Measurements from ENCODE around the gene BOD1. TPM values are rescaled to one million over a fixed set of nuclear protein-coding genes. Genes with fewer than 3 reads are reported as not detected.

Gene BOD1
- total RNA-seq, 4 donors from 2014 or later = 37.3 to 55.1 (median 44.7) TPM

DNA sequence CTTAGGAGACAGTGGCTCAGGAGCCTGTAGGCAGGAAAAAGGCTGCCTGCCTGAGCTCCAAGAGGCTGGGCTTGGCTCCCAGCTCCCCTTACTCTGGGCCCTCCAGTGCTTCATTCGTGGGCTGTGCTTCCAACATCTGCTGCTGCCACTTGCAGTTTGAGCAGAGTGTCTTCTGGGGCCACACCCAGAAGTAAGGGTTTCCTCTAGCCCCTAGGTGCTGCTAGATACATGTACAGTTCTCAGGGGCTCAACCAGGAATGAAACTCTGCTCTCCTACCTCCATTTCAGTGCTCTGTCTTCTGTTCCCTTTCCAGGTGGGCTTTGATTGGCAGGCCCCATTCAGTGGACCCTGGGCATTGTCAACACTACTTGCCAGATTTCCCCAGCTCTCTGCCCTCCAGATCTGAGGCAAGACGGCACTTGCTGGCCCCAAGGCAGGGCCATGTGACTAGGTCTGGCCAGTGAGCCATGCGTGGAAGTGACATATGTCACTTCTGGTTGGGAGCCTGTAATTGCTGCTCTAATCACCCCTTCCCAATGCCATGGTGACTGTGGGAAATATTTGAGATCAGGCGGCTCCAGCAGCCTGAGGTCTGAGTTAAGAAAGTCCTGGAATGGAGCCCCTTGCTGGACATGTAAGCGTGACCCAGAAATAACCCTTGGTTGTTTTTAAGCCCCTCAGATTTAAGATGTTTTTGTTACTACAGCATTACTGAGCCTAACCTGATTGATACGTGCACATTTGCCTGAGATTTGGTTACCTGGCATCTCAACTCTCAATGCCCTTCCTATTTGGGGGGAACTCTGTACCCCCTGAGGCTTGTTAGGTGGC, 9.4 kb upstream of the BOD1 start:
- 87 to 88% methylated on average over 5 to 6 of the region's 6 CpGs for WGBS, 2 donors
- TF ChIP-seq POLR2A (IDR thresholded peaks at IDR 0.05) (no peak), CTCF (IDR thresholded peaks at IDR 0.05) (no peak), EP300 (IDR thresholded peaks at IDR 0.05) (no peak)
- no peaks in the 10 kb centered on the region for H3K9me3 ChIP-seq
- no peaks in the 10 kb centered on the region for H3K36me3 ChIP-seq
- H3K4me3 ChIP-seq = no peak overlapping the region
- DNase-seq (ENCODE audit: low spot score in 2 of 2) = no peak
- peak overlapping the region in 2 of 4 donors; percentile 10 to 60 for H3K27ac ChIP-seq
- no peaks in the 10 kb centered on the region for H3K27me3 ChIP-seq
- peaks cover 0 to 18% (median 0%) of the 10 kb centered on the region in 4 donors for H3K4me1 ChIP-seq

GRCh38 chr5:173625261-173625660, 8.8 kb upstream of the BOD1 start:
- Histone ChIP-seq H3K9me3 (no peaks in the 10 kb centered on the region), H3K27me3 (no peaks in the 10 kb centered on the region), H3K27ac (peak overlapping the region in 1 of 4 donors; percentile 60), H3K36me3 (no peaks in the 10 kb centered on the region), H3K4me3 (no peak overlapping the region), H3K4me1 (peaks cover 0 to 13% (median 0%) of the 10 kb centered on the region in 4 donors)
- WGBS, 2 donors = 56 to 67% methylated on average over 3 of the region's 3 CpGs
- no peak for TF ChIP-seq EP300 (IDR thresholded peaks at IDR 0.05)
- TF ChIP-seq CTCF (IDR thresholded peaks at IDR 0.05) = no peak
- TF ChIP-seq POLR2A (IDR thresholded peaks at IDR 0.05) = no peak
- DNase-seq (ENCODE audit: low spot score in 2 of 2) = no peak

DNA sequence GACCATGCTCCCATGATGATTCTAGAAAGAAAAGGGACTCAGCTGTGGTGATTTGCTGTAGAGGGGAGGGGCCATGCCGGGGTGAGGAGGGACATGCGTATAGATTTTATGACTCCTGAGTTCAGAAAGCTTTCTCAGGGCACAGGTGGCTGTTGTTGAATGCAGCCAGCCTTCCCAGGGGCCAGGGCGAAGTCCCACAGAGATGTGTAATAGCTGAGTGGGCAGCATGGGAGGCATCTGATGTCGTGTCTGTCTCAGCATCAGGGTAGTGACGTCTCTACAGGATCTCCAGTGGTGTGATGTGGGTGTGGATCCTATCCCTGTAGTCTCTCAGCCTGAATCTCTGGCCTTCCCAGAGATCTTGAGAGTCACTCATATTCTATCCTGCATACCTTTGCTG, 7.8 kb upstream of the BOD1 start:
- H3K9me3 ChIP-seq = no peaks in the 10 kb centered on the region
- no peak for DNase-seq (ENCODE audit: low spot score in 2 of 2)
- no peak overlapping the region for H3K27ac ChIP-seq
- no peaks in the 10 kb centered on the region for H3K27me3 ChIP-seq
- peaks cover 0 to 13% (median 0%) of the 10 kb centered on the region in 4 donors for H3K4me1 ChIP-seq
- no peak overlapping the region for H3K4me3 ChIP-seq
- no peak for TF ChIP-seq POLR2A (IDR thresholded peaks at IDR 0.05)
- TF ChIP-seq CTCF (IDR thresholded peaks at IDR 0.05) = no peak
- TF ChIP-seq EP300 (IDR thresholded peaks at IDR 0.05) = no peak
- no peaks in the 10 kb centered on the region for H3K36me3 ChIP-seq
- WGBS, 2 donors = 71 to 76% methylated on average over 5 of the region's 5 CpGs

DNA sequence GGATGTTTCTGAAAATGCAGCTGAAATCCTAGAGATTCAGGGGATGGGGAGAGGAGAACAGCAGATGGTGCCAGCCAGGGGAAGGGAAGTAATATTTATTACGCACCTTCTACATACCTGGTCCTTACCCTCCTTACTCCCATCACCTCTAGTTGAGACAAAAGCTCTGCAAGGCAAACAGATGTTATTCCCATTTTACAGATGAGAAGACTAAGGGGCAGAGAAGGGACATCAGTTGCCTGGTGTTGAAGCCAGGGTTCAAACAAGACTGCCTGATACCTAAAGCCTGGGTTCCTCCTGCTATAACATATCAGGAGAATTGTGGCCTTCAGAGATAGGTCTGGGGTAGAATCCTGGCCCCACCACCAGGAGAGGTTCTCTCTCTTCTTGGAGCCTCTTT, 7.3 kb upstream of the BOD1 start:
- TF ChIP-seq POLR2A (IDR thresholded peaks at IDR 0.05) (no peak), EP300 (IDR thresholded peaks at IDR 0.05) (no peak), CTCF (IDR thresholded peaks at IDR 0.05) (no peak)
- H3K27ac ChIP-seq = no peak overlapping the region
- H3K4me3 ChIP-seq = no peak overlapping the region
- H3K4me1 ChIP-seq = peaks cover 0 to 13% (median 0%) of the 10 kb centered on the region in 4 donors
- WGBS, 2 donors = 89 to 92% methylated on average over 1 of the region's 1 CpG
- no peaks in the 10 kb centered on the region for H3K36me3 ChIP-seq
- H3K9me3 ChIP-seq = no peaks in the 10 kb centered on the region
- H3K27me3 ChIP-seq = no peaks in the 10 kb centered on the region
- no peak for DNase-seq (ENCODE audit: low spot score in 2 of 2)

GRCh38 chr5:173623296-173623771, 6.9 kb upstream of the BOD1 start:
- no peak for DNase-seq (ENCODE audit: low spot score in 2 of 2)
- TF ChIP-seq CTCF (IDR thresholded peaks at IDR 0.05) = no peak
- TF ChIP-seq EP300 (IDR thresholded peaks at IDR 0.05) = no peak
- TF ChIP-seq POLR2A (IDR thresholded peaks at IDR 0.05) = no peak
- no peak overlapping the region for H3K27ac ChIP-seq
- H3K36me3 ChIP-seq = no peaks in the 10 kb centered on the region
- no peaks in the 10 kb centered on the region for H3K27me3 ChIP-seq
- H3K4me1 ChIP-seq = peaks cover 0 to 12% (median 0%) of the 10 kb centered on the region in 4 donors
- H3K9me3 ChIP-seq = no peaks in the 10 kb centered on the region
- no peak overlapping the region for H3K4me3 ChIP-seq
- 80 to 82% methylated on average over 10 of the region's 10 CpGs for WGBS, 2 donors
